ENCODE measurements around the gene PLAC9. TPM values are rescaled to one million over a fixed set of nuclear protein-coding genes. Genes with fewer than 3 reads are reported as not detected.
A peak's percentile ranks its signal among the peaks of the same experiment; 100 is the strongest.

The PLAC9 gene
- total RNA-seq, 3 donors from 2014 or later (not counting 1 experiment from before 2014, with no cell fraction given), result not detected

DNA sequence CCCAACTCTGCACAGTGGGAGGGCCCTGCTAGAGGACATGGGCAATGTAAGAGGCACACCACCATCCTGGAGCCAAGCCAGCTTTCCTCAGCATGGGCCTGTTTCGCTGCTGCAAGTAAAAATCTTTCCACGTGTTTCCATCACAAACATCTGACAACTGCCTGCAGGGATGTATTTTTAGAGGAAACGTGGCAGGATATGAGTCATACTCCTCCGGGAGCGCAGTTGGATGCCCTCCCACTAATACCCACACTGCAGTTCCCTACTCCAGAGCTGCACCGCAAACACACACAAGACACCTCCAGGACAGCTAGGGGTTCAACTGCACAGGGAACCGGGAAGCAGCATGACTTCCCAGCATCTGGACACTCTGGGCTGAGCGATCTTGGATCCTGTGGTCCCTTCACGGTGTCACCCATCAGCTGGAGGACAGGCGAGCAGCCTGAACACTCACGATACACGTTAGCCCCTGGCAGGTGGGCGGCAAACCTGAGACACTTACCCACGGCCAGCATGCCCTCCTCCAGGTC is 26.1 kb downstream of the PLAC9 start:
- TF ChIP-seq, protein P1, sequence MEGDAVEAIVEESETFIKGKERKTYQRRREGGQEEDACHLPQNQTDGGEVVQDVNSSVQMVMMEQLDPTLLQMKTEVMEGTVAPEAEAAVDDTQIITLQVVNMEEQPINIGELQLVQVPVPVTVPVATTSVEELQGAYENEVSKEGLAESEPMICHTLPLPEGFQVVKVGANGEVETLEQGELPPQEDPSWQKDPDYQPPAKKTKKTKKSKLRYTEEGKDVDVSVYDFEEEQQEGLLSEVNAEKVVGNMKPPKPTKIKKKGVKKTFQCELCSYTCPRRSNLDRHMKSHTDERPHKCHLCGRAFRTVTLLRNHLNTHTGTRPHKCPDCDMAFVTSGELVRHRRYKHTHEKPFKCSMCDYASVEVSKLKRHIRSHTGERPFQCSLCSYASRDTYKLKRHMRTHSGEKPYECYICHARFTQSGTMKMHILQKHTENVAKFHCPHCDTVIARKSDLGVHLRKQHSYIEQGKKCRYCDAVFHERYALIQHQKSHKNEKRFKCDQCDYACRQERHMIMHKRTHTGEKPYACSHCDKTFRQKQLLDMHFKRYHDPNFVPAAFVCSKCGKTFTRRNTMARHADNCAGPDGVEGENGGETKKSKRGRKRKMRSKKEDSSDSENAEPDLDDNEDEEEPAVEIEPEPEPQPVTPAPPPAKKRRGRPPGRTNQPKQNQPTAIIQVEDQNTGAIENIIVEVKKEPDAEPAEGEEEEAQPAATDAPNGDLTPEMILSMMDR (IDR thresholded peaks at IDR 0.05), result no peak
- Mint-ChIP-seq H3K4me3 (no peak overlapping the region), H3K4me1 (peaks cover 5 to 19% of the 10 kb centered on the region in 2 donors), H3K36me3 (peaks cover 25% of the 10 kb centered on the region), H3K27ac (no peak overlapping the region), H3K27me3 (ENCODE audit: low read depth in 2 of 2) (no peaks in the 10 kb centered on the region), H3K9me3 (no peaks in the 10 kb centered on the region)
- Histone ChIP-seq H3K4me3 (ENCODE audit: low read length) (no peak overlapping the region), H3K27me3 (ENCODE audit: control insufficient read depth, insufficient read depth, low read length) (no peaks in the 10 kb centered on the region), H3K36me3 (ENCODE audit: control insufficient read depth, insufficient read depth, low read length) (peaks cover 89% of the 10 kb centered on the region), H3K4me1 (ENCODE audit: control insufficient read depth, insufficient read depth, low read length) (no peaks in the 10 kb centered on the region), H3K27ac (ENCODE audit: low read length) (no peak overlapping the region), H3K9me3 (ENCODE audit: control insufficient read depth, insufficient read depth, low read length) (no peaks in the 10 kb centered on the region)
- intact Hi-C loops (cut with micrococcal nuclease), result no loop called here
- WGBS (ENCODE audit: insufficient coverage), result 82% methylated on average over 12 of the region's 14 CpGs
- DNase-seq (no peak), ATAC-seq (no peak)

GRCh38 chr10:80159166-80159873 is 26.8 kb downstream of the PLAC9 start:
- H3K4me1 Mint-ChIP-seq, result peaks cover 11 to 19% of the 10 kb centered on the region in 2 donors
- Histone ChIP-seq H3K9me3 (ENCODE audit: control insufficient read depth, insufficient read depth, low read length) (no peaks in the 10 kb centered on the region), H3K27ac (ENCODE audit: low read length) (no peak overlapping the region)

DNA sequence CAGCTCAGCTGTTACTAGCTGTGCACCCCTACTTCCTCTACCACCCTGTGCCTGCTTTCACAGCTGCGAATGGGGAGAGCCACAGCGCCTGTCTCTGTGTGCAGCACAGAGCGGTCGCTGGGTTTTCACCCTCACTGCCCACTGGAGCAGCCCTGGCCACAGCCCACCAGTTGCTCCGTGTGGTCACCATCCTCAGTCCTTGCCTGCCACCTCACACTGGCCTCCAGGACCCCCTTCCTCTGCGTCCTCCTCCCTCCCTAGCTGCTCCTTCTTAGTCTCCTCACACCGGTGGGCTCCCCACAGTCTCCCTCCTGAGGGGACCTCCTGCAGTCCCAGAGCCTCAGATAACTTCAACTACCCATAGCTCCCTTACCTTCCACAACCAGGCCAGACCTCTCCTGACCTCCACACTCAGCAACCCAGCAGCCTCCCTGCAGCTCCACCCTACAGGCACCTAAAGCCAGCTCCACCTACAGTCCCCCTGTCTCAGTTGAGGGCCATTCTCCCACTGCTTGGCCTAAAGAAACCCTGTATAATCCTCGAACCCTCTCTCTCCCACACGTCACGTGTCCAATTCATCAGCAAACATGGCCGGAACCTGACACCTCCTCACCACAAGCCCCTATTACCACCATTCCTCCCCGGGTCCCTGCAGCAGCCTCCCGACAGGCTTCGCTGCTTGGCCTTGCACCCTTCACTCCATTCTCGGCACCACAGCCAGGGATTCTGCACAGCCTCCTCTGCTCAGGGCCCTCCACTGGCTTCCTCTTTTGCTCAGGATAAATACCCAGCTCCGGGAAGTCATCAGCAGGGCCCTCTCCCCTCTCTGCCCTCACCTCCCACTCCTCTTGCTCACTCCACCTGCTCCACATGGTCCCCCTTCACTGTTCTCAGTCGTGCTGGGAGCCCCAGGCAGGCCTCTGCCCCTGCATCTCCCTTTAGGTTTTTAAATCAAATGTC is 28.1 kb downstream of the PLAC9 start:
- intact Hi-C loops (cut with micrococcal nuclease), result no loop called here
- peaks cover 15% of the 10 kb centered on the region for H3K36me3 Mint-ChIP-seq
- 85% methylated on average over 17 of the region's 17 CpGs for WGBS (ENCODE audit: insufficient coverage)
- peaks cover 13 to 20% of the 10 kb centered on the region in 2 donors for H3K4me1 Mint-ChIP-seq
- TF ChIP-seq, protein P1 (IDR thresholded peaks at IDR 0.05), result no peak
- Histone ChIP-seq H3K9me3 (ENCODE audit: control insufficient read depth, insufficient read depth, low read length) (no peaks in the 10 kb centered on the region), H3K27ac (ENCODE audit: low read length) (no peak overlapping the region), H3K27me3 (ENCODE audit: control insufficient read depth, insufficient read depth, low read length) (no peaks in the 10 kb centered on the region), H3K4me3 (ENCODE audit: low read length) (no peak overlapping the region), H3K36me3 (ENCODE audit: control insufficient read depth, insufficient read depth, low read length) (peaks cover 90% of the 10 kb centered on the region), H3K4me1 (ENCODE audit: control insufficient read depth, insufficient read depth, low read length) (no peaks in the 10 kb centered on the region)
- H3K27ac Mint-ChIP-seq, result peak overlapping the region; percentile 8 to 82
- no peaks in the 10 kb centered on the region for H3K27me3 Mint-ChIP-seq (ENCODE audit: low read depth in 2 of 2)
- H3K9me3 Mint-ChIP-seq, result no peaks in the 10 kb centered on the region
- peak in 1 of 3 donors; percentile 20 for ATAC-seq
- DNase-seq, result no peak
- H3K4me3 Mint-ChIP-seq, result no peak overlapping the region

More at GRCh38 chr10:80159166-80159873, 26.8 kb downstream of the PLAC9 start:
- Mint-ChIP-seq H3K36me3 (peaks cover 26% of the 10 kb centered on the region), H3K4me3 (no peak overlapping the region), H3K9me3 (no peaks in the 10 kb centered on the region), H3K27me3 (ENCODE audit: low read depth in 2 of 2) (no peaks in the 10 kb centered on the region), H3K27ac (peak overlapping the region; percentile 8 to 82)
- ATAC-seq (no peak), DNase-seq (no peak)
- Histone ChIP-seq H3K27me3 (ENCODE audit: control insufficient read depth, insufficient read depth, low read length) (no peaks in the 10 kb centered on the region), H3K4me1 (ENCODE audit: control insufficient read depth, insufficient read depth, low read length) (no peaks in the 10 kb centered on the region), H3K36me3 (ENCODE audit: control insufficient read depth, insufficient read depth, low read length) (peaks cover 91% of the 10 kb centered on the region), H3K4me3 (ENCODE audit: low read length) (no peak overlapping the region)
- WGBS (ENCODE audit: insufficient coverage), result 89% methylated on average over 9 of the region's 9 CpGs
- intact Hi-C loops (cut with micrococcal nuclease), result no loop called here
- TF ChIP-seq, protein P1 (IDR thresholded peaks at IDR 0.05), result no peak
